ENCODE results near the gene HAPSTR1.

DNA sequence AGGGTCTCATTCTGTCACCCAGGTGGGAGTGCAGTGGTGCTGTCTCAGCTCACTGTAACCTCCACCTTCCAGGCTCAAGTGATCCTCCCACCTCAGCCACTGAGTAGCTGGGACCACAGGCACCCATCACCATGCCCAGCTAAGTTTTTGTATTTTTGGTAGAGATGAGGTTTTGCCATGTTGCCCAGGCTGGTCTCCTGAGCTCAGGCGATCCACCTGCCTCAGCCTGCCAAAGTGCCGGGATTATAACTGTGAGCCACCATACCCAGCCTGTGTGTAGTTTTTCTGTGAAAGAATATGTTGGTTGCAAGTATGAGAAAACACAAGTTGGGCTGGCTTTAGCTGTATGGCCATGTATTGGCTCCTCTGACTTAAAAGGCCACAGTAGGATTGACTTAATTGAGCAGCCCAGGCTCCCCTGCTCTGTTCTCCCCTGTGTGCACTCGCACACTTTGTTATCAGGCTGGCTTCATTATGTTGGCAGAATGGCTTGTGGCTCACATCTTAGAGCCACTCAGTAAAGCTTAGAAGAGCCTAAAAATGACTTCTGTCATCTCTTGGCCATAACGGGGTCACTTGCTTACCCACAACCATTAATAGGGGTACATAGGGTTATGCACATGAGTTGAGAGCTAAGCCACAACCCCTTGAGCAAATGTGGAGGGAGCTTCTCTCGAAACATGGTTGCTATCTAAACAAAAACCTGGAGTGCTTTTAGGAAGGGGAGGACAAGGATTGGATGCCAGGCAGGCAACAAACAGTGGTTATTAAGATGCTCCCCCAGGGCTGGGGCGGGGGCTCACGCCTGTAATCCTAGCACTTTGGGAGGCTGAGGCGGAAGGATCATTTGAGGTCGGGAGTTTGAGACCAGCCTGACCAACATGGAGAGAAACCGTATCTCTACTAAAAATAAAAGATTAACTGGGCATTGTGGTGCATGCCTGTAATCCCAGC lies 6.1 kb downstream of the HAPSTR1 start:
- no peak for TF ChIP-seq EZH2 (IDR thresholded peaks at IDR 0.05; ENCODE audit: borderline replicate concordance, low read depth, low read length, severe bottlenecking)
- TF ChIP-seq, protein P1, sequence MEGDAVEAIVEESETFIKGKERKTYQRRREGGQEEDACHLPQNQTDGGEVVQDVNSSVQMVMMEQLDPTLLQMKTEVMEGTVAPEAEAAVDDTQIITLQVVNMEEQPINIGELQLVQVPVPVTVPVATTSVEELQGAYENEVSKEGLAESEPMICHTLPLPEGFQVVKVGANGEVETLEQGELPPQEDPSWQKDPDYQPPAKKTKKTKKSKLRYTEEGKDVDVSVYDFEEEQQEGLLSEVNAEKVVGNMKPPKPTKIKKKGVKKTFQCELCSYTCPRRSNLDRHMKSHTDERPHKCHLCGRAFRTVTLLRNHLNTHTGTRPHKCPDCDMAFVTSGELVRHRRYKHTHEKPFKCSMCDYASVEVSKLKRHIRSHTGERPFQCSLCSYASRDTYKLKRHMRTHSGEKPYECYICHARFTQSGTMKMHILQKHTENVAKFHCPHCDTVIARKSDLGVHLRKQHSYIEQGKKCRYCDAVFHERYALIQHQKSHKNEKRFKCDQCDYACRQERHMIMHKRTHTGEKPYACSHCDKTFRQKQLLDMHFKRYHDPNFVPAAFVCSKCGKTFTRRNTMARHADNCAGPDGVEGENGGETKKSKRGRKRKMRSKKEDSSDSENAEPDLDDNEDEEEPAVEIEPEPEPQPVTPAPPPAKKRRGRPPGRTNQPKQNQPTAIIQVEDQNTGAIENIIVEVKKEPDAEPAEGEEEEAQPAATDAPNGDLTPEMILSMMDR (IDR thresholded peaks at IDR 0.05; ENCODE audit: borderline replicate concordance, extremely low read depth, low read length, poor library complexity, severe bottlenecking), result no peak
